PC-9 (cell line): Measurements from ENCODE around the gene ZNF512B. TPM values are rescaled to one million over a fixed set of nuclear protein-coding genes. Genes with fewer than 3 reads are reported as not detected.

ENCODE experiments used
- BruUV-seq: library from RNA; stranded (reverse); fragments of 400-500 nt; replicated peaks from 2 replicates; lab custom pipeline; 2021; lab: Mats Ljungman, UMichigan
- CTCF ChIA-PET: fragments of 300-600 bp; sonication (Branson Sonifier 250); formaldehyde crosslinking; loops from one replicate; lab custom pipeline; 2022; ENCODE audit warnings: antibody characterized with exemption; lab: Charles Lee
- POLR2A ChIA-PET: fragments of 300-600 bp; sonication (Branson Sonifier 250); formaldehyde crosslinking; loops from one replicate; lab custom pipeline; 2022; ENCODE audit warnings: antibody characterized with exemption; ENCODE audit not compliant: unreplicated experiment; lab: Charles Lee
- DNase-seq, 2 experiments: peaks; one replicate each; pipeline versions ENCODE4 v3.0.0 to v3.0.0-alpha.2; 2015 to 2022; ENCODE audit warnings: mixed read lengths in 1 of 2
- H2AFZ ChIP-seq: fragments of 200-600 bp; sonication (generic); 2 replicates; pipeline ENCODE4 v1.8.1; 2017; ENCODE audit warnings: antibody characterized with exemption
- H3F3A ChIP-seq: fragments of 200-600 bp; sonication (generic); 2 replicates; pipeline ENCODE4 v1.8.1; 2017; ENCODE audit warnings: antibody characterized with exemption, mild to moderate bottlenecking, low read depth; ENCODE audit not compliant: insufficient read depth
- H3K27ac ChIP-seq: fragments of 200-600 bp; sonication (generic); 2 replicates; pipeline ENCODE4 v1.6.1; 2016; ENCODE audit warnings: mixed run types
- H3K27me3 ChIP-seq: fragments of 200-600 bp; sonication (generic); 2 replicates; pipeline ENCODE4 v1.6.1; 2016; ENCODE audit warnings: low read depth, mixed run types; ENCODE audit not compliant: insufficient read depth
- H3K36me3 ChIP-seq: fragments of 200-600 bp; sonication (generic); 2 replicates; pipeline ENCODE4 v1.6.1; 2016; ENCODE audit warnings: low read depth, mixed run types
- H3K4me1 ChIP-seq: fragments of 200-600 bp; sonication (generic); replicated peaks from 2 replicates; pipeline ENCODE4 v1.6.1; 2016; ENCODE audit warnings: mixed run types; ENCODE audit not compliant: insufficient read depth
- H3K4me2 ChIP-seq: fragments of 200-600 bp; sonication (generic); 2 replicates; pipeline ENCODE4 v1.6.1; 2017; ENCODE audit warnings: mixed run types
- H3K4me3 ChIP-seq: fragments of 200-600 bp; sonication (generic); 2 replicates; pipeline ENCODE4 v1.6.1; 2016; ENCODE audit warnings: mixed run types
- H3K79me2 ChIP-seq: fragments of 200-600 bp; sonication (generic); 2 replicates; pipeline ENCODE4 v1.6.1; 2017; ENCODE audit warnings: low read depth, mixed run types
- H3K9me2 ChIP-seq: fragments of 200-600 bp; sonication (generic); 2 replicates; pipeline ENCODE4 v1.8.1; 2017; ENCODE audit warnings: mild to moderate bottlenecking; ENCODE audit not compliant: insufficient read depth
- H3K9me3 ChIP-seq: fragments of 200-600 bp; sonication (generic); 2 replicates; pipeline ENCODE4 v1.8.1; 2016; ENCODE audit warnings: low read depth; ENCODE audit not compliant: insufficient read depth
- H4K20me1 ChIP-seq: fragments of 200-600 bp; sonication (generic); 2 replicates; pipeline ENCODE4 v1.8.1; 2017; ENCODE audit not compliant: insufficient read depth
- CTCF ChIP-seq: fragments of 200-600 bp; sonication (generic); conservative IDR thresholded peaks from 2 replicates; pipeline ENCODE4 v1.6.1; 2017; ENCODE audit warnings: mixed run types, antibody characterized with exemption, mild to moderate bottlenecking, moderate library complexity
- EZH2 ChIP-seq: fragments of 200-600 bp; sonication (generic); IDR thresholded peaks from 2 replicates; pipeline ENCODE4 v1.8.0; 2017; ENCODE audit warnings: antibody characterized with exemption, low read depth
- intact Hi-C: fragments of 100-400 bp; cut with micrococcal nuclease; formaldehyde crosslinking; loops from one replicate; pipeline ENCODE4 v1.10.0; 2022; ENCODE audit not compliant: unreplicated experiment
- microRNA-seq: library from miRNA; unstranded; fragments of <30 nt; microRNA quantifications from one replicate; pipeline ENCODE4 v1.2.0, GENCODE V29; 2021; ENCODE audit warnings: borderline number of aligned reads, borderline replicate concordance
- total RNA-seq: library from RNA; stranded (reverse); gene quantifications from 2 replicates; pipeline ENCODE4 v1.2.3, GENCODE V29; 2021

Gene ZNF512B
- total RNA-seq, 1 experiment from 2014 or later, result 28.1 TPM

- intact Hi-C loops, result no loop called here
- CTCF ChIA-PET, result interaction anchor here (0.6 kb wide), 1 partner anchor 69 kb away, joined by 3 read pairs; no protein-coding TSS in a partner anchor
- peak in 1 of 2 experiments; percentile 64 for DNase-seq
Observed at GRCh38 chr20:63911176-63911575, 58.6 kb downstream of the ZNF512B start.

GRCh38 chr20:63908008-63908682 lies 61.6 kb downstream of the ZNF512B start:
- ChIA-PET CTCF (no interaction called here), POLR2A (no interaction called here)
- no peak for DNase-seq
- no peak for TF ChIP-seq EZH2
- no peak for TF ChIP-seq CTCF
- Histone ChIP-seq H3F3A (peaks cover 4% of the 10 kb centered on the region; the same call in 1 of the 2 replicates), H3K79me2 (peaks cover 97% of the 10 kb centered on the region), H3K4me2 (no peak overlapping the region), H3K36me3 (no peaks in the 10 kb centered on the region), H3K9me3 (no peaks in the 10 kb centered on the region), H3K4me1 (no peaks in the 10 kb centered on the region), H3K4me3 (no peak overlapping the region), H3K27ac (no peak overlapping the region), H2AFZ (no peak overlapping the region), H3K9me2 (no peaks in the 10 kb centered on the region), H4K20me1 (peaks cover 77% of the 10 kb centered on the region), H3K27me3 (no peaks in the 10 kb centered on the region)
- no TSS peak for BruUV-seq
- intact Hi-C loops, result no loop called here

More at GRCh38 chr20:63911176-63911575, 58.6 kb downstream of the ZNF512B start:
- Histone ChIP-seq H3K4me2 (no peak overlapping the region), H3K4me3 (no peak overlapping the region), H3K27ac (peak overlapping the region; percentile 12; the same call in 1 of the 2 replicates), H3K27me3 (no peaks in the 10 kb centered on the region), H3K9me3 (no peaks in the 10 kb centered on the region), H3K79me2 (peaks cover 95% of the 10 kb centered on the region), H3F3A (peaks cover 16% of the 10 kb centered on the region; the same call in 1 of the 2 replicates), H3K4me1 (no peaks in the 10 kb centered on the region), H4K20me1 (peaks cover 85% of the 10 kb centered on the region), H2AFZ (no peak overlapping the region), H3K9me2 (no peaks in the 10 kb centered on the region), H3K36me3 (peaks cover 13% of the 10 kb centered on the region)
- TF ChIP-seq EZH2, result no peak
- TF ChIP-seq CTCF, result no peak
- no TSS peak for BruUV-seq
- POLR2A ChIA-PET, result interaction anchor here (0.6 to 0.8 kb wide), 2 partner anchors 81 to 228 kb away, joined by 4 to 8 read pairs; no protein-coding TSS in a partner anchor

Small RNA genes lying within 50 kb of the gene (microRNA-seq; reads per million reads assigned to microRNA genes)
- gene MIR1914 (2.7 reads per million), gene MIR647 (not detected), gene MIR941-1 (not detected), gene MIR941-2 (not detected), gene MIR941-3 (not detected), gene MIR941-4 (not detected), gene MIR941-5 (not detected)

Other genes with a start within 250 kb of the ZNF512B start
- 18.7 and 24.8 TPM in 2 replicates for gene LIME1, start 233.3 kb downstream of the ZNF512B start, total RNA-seq
- gene SLC2A4RG, start 230.2 kb downstream of the ZNF512B start, total RNA-seq, result 167 and 233 TPM in 2 replicates
- gene ZBTB46, start 138.7 kb downstream of the ZNF512B start, total RNA-seq, result 3.6 and 4.9 TPM in 2 replicates
- not detected in 2 replicates for gene ABHD16B, start 108.4 kb downstream of the ZNF512B start, total RNA-seq
- 149 and 158 TPM in 2 replicates for gene TPD52L2, start 104.7 kb downstream of the ZNF512B start, total RNA-seq
- gene DNAJC5, start 74.8 kb downstream of the ZNF512B start, total RNA-seq, result 47.0 and 48.1 TPM in 2 replicates
- gene UCKL1, start 13.5 kb downstream of the ZNF512B start, total RNA-seq, result 51.7 and 55.1 TPM in 2 replicates
- 14.4 and 18.7 TPM in 2 replicates for gene SAMD10, start 9.7 kb upstream of the ZNF512B start, total RNA-seq
- 103 and 111 TPM in 2 replicates for gene PRPF6, start 11.2 kb upstream of the ZNF512B start, total RNA-seq
- 3.8 and 6.4 TPM in 2 replicates for gene C20orf204, start 66.3 kb upstream of the ZNF512B start, total RNA-seq
- 0.83 TPM in 1 of 2 replicates, not detected in the other for gene SOX18, start 79.7 kb upstream of the ZNF512B start, total RNA-seq
- gene TCEA2, start 93.3 kb upstream of the ZNF512B start, total RNA-seq, result 100 and 156 TPM in 2 replicates
- 33.3 and 39.2 TPM in 2 replicates for gene RGS19, start 109.6 kb upstream of the ZNF512B start, total RNA-seq
- gene OPRL1, start 110.2 kb upstream of the ZNF512B start, total RNA-seq, result 1.5 and 2.7 TPM in 2 replicates
- not detected in 2 replicates for gene LKAAEAR1, start 114.5 kb upstream of the ZNF512B start, total RNA-seq
- gene NPBWR2, start 137.6 kb upstream of the ZNF512B start, total RNA-seq, result not detected in 2 replicates
- 0.18 TPM in 1 of 2 replicates, not detected in the other for gene MYT1, start 194.5 kb upstream of the ZNF512B start, total RNA-seq